CD4-positive, CD25-positive, alpha-beta regulatory T cell (primary cell): ENCODE results near the gene SORCS1. TPM values are rescaled to one million over a fixed set of nuclear protein-coding genes. Genes with fewer than 3 reads are reported as not detected.

ENCODE experiments used
- ATAC-seq, 2 donors: fragments of 150-1000 bp; cut with Tn5 transposase; one replicate each; pipeline ENCODE4 v1.10.0; 2021; ENCODE audit warnings: low read depth in 2 of 2, moderate number of reproducible peaks in 2 of 2, moderate library complexity in 1 of 2
- DNase-seq, 3 donors: peaks; one replicate each; pipeline versions ENCODE4 v3.0.0 to v3.0.0-alpha.2; 2012 to 2022; ENCODE audit warnings: mixed read lengths in 1 of 3
- H3K27ac ChIP-seq: one replicate; pipeline ENCODE4 v1.7.0; 2013; ENCODE audit warnings: mild to moderate bottlenecking, low read length; ENCODE audit not compliant: insufficient read depth, poor library complexity, severe bottlenecking
- H3K27me3 ChIP-seq: one replicate; pipeline ENCODE4 v1.7.0; 2013; ENCODE audit warnings: low read length; ENCODE audit not compliant: control insufficient read depth, insufficient read depth
- H3K36me3 ChIP-seq: one replicate; pipeline ENCODE4 v1.7.0; 2013; ENCODE audit warnings: mild to moderate bottlenecking, low read length, moderate library complexity; ENCODE audit not compliant: control insufficient read depth, insufficient read depth
- H3K4me1 ChIP-seq: 2 replicates; pipeline ENCODE4 v1.7.0; 2013; ENCODE audit warnings: mild to moderate bottlenecking, low read length; ENCODE audit not compliant: insufficient read depth, control insufficient read depth, poor library complexity, severe bottlenecking
- H3K4me3 ChIP-seq: one replicate; pipeline ENCODE4 v1.7.0; 2013; ENCODE audit warnings: low read depth, mild to moderate bottlenecking, low read length, moderate library complexity
- H3K9me3 ChIP-seq, 2 experiments: 1 replicate in 1 of 2; 2 replicates in 1 of 2; pipeline ENCODE4 v1.7.0; 2013; ENCODE audit warnings: low read length in 2 of 2, mild to moderate bottlenecking in 1 of 2, moderate library complexity in 1 of 2; ENCODE audit not compliant: control insufficient read depth in 2 of 2
- H3K27ac Mint-ChIP-seq, 3 donors: one replicate each; pipeline ENCODE4 v1.8.0; 2020 to 2022; ENCODE audit warnings: mild to moderate bottlenecking in 3 of 3, mixed read lengths in 3 of 3, moderate library complexity in 2 of 3
- H3K27me3 Mint-ChIP-seq: one replicate; pipeline ENCODE4 v1.8.0; 2022; ENCODE audit warnings: mild to moderate bottlenecking, mixed read lengths
- H3K36me3 Mint-ChIP-seq: one replicate; pipeline ENCODE4 v1.8.0; 2020; ENCODE audit warnings: mixed read lengths
- H3K4me1 Mint-ChIP-seq, 4 donors: one replicate each; pipeline ENCODE4 v1.8.0; 2020 to 2022; ENCODE audit warnings: mixed read lengths in 4 of 4, mild to moderate bottlenecking in 1 of 4
- H3K4me3 Mint-ChIP-seq, 4 donors: one replicate each; pipeline ENCODE4 v1.8.0; 2020 to 2022; ENCODE audit warnings: mild to moderate bottlenecking in 4 of 4, mixed read lengths in 4 of 4, moderate library complexity in 3 of 4
- H3K9me3 Mint-ChIP-seq, 7 donors: one replicate each; pipeline ENCODE4 v1.8.0; 2020 to 2022; ENCODE audit warnings: mixed read lengths in 7 of 7, mild to moderate bottlenecking in 3 of 7, moderate library complexity in 2 of 7
- polyA plus RNA-seq, 4 donors: library from polyadenylated mRNA; unstranded; fragments of 300-500 nt; fragmentation: Illumina TruSeq; gene quantifications; one replicate each; pipeline ENCODE4 v1.2.3, GENCODE V29; 2021
- total RNA-seq: library from RNA; stranded (reverse); gene quantifications from one replicate; pipeline ENCODE4 v1.2.3, GENCODE V29; 2022

Gene SORCS1
- total and polyA plus RNA-seq, 5 donors from 2014 or later, result not detected

GRCh38 chr10:106661133-106661766, 503.3 kb downstream of the SORCS1 start:
- ATAC-seq, result no peak
- H3K36me3 Mint-ChIP-seq, result no peaks in the 10 kb centered on the region
- H3K4me1 ChIP-seq, result no peaks in the 10 kb centered on the region
- no peak overlapping the region for H3K4me3 ChIP-seq
- no peak for DNase-seq
- no peaks in the 10 kb centered on the region for H3K36me3 ChIP-seq
- peaks cover 0 to 2% of the 10 kb centered on the region in 2 experiments for H3K9me3 ChIP-seq
- H3K27ac ChIP-seq, result no peak overlapping the region
- no peaks in the 10 kb centered on the region for H3K27me3 ChIP-seq
- no peaks in the 10 kb centered on the region for H3K27me3 Mint-ChIP-seq
- no peak overlapping the region for H3K4me3 Mint-ChIP-seq
- H3K4me1 Mint-ChIP-seq, result no peaks in the 10 kb centered on the region
- peaks cover 0 to 9% (median 5%) of the 10 kb centered on the region in 7 donors for H3K9me3 Mint-ChIP-seq
- no peak overlapping the region for H3K27ac Mint-ChIP-seq

GRCh38 chr10:106660550-106660949, 504.0 kb downstream of the SORCS1 start:
- no peak overlapping the region for H3K27ac Mint-ChIP-seq
- no peaks in the 10 kb centered on the region for H3K4me1 Mint-ChIP-seq
- H3K36me3 Mint-ChIP-seq, result no peaks in the 10 kb centered on the region

GRCh38 chr10:106655636-106656035, 508.9 kb downstream of the SORCS1 start:
- no peak overlapping the region for H3K27ac Mint-ChIP-seq
- H3K36me3 Mint-ChIP-seq, result no peaks in the 10 kb centered on the region
- DNase-seq (no peak), ATAC-seq (no peak)
- Histone ChIP-seq H3K4me1 (no peaks in the 10 kb centered on the region), H3K27me3 (no peaks in the 10 kb centered on the region), H3K36me3 (no peaks in the 10 kb centered on the region), H3K9me3 (no peaks in the 10 kb centered on the region), H3K27ac (no peak overlapping the region), H3K4me3 (no peak overlapping the region)
- no peak overlapping the region for H3K4me3 Mint-ChIP-seq
- no peaks in the 10 kb centered on the region for H3K4me1 Mint-ChIP-seq
- H3K27me3 Mint-ChIP-seq, result no peaks in the 10 kb centered on the region
- peaks cover 0 to 7% (median 4%) of the 10 kb centered on the region in 7 donors for H3K9me3 Mint-ChIP-seq

More at GRCh38 chr10:106660550-106660949, 504.0 kb downstream of the SORCS1 start:
- peaks cover 0 to 2% of the 10 kb centered on the region in 2 experiments for H3K9me3 ChIP-seq
- H3K4me1 ChIP-seq, result no peaks in the 10 kb centered on the region
- Mint-ChIP-seq H3K4me3 (no peak overlapping the region), H3K9me3 (peaks cover 0 to 10% (median 7%) of the 10 kb centered on the region in 7 donors), H3K27me3 (no peaks in the 10 kb centered on the region)
- DNase-seq (no peak), ATAC-seq (no peak)
- no peak overlapping the region for H3K27ac ChIP-seq
- no peaks in the 10 kb centered on the region for H3K36me3 ChIP-seq
- H3K4me3 ChIP-seq, result no peak overlapping the region
- H3K27me3 ChIP-seq, result no peaks in the 10 kb centered on the region

- Histone ChIP-seq H3K27ac (no peak overlapping the region), H3K9me3 (no peaks in the 10 kb centered on the region), H3K4me3 (no peak overlapping the region), H3K4me1 (no peaks in the 10 kb centered on the region), H3K27me3 (no peaks in the 10 kb centered on the region), H3K36me3 (no peaks in the 10 kb centered on the region)
- Mint-ChIP-seq H3K4me1 (no peaks in the 10 kb centered on the region), H3K36me3 (no peaks in the 10 kb centered on the region), H3K27ac (no peak overlapping the region), H3K9me3 (peaks cover 0 to 7% (median 4%) of the 10 kb centered on the region in 7 donors), H3K4me3 (no peak overlapping the region), H3K27me3 (no peaks in the 10 kb centered on the region)
- no peak for ATAC-seq
- DNase-seq, result no peak
Observed at GRCh38 chr10:106655165-106655564, 509.3 kb downstream of the SORCS1 start.

- Histone ChIP-seq H3K4me1 (no peaks in the 10 kb centered on the region), H3K4me3 (no peak overlapping the region), H3K27me3 (no peaks in the 10 kb centered on the region), H3K27ac (no peak overlapping the region), H3K9me3 (no peaks in the 10 kb centered on the region), H3K36me3 (no peaks in the 10 kb centered on the region)
- ATAC-seq (no peak), DNase-seq (no peak)
- H3K27me3 Mint-ChIP-seq, result no peaks in the 10 kb centered on the region
- no peaks in the 10 kb centered on the region for H3K4me1 Mint-ChIP-seq
- no peaks in the 10 kb centered on the region for H3K36me3 Mint-ChIP-seq
- no peak overlapping the region for H3K27ac Mint-ChIP-seq
- H3K4me3 Mint-ChIP-seq, result no peak overlapping the region
- H3K9me3 Mint-ChIP-seq, result peaks cover 0 to 6% (median 2%) of the 10 kb centered on the region in 7 donors
Observed at GRCh38 chr10:106652279-106652678, 512.2 kb downstream of the SORCS1 start.

- Mint-ChIP-seq H3K4me1 (no peaks in the 10 kb centered on the region), H3K36me3 (no peaks in the 10 kb centered on the region), H3K9me3 (peaks cover 0 to 2% (median 0%) of the 10 kb centered on the region in 7 donors), H3K4me3 (no peak overlapping the region), H3K27me3 (no peaks in the 10 kb centered on the region), H3K27ac (no peak overlapping the region)
- Histone ChIP-seq H3K4me3 (no peak overlapping the region), H3K27me3 (no peaks in the 10 kb centered on the region), H3K4me1 (no peaks in the 10 kb centered on the region), H3K36me3 (no peaks in the 10 kb centered on the region), H3K27ac (no peak overlapping the region), H3K9me3 (no peaks in the 10 kb centered on the region)
- ATAC-seq (no peak), DNase-seq (no peak)
Observed at GRCh38 chr10:106648534-106649481, 515.7 kb downstream of the SORCS1 start.

GRCh38 chr10:106643473-106643872, 521.0 kb downstream of the SORCS1 start:
- no peaks in the 10 kb centered on the region for H3K9me3 ChIP-seq
- no peak overlapping the region for H3K27ac Mint-ChIP-seq
- no peaks in the 10 kb centered on the region for H3K27me3 ChIP-seq
- no peaks in the 10 kb centered on the region for H3K4me1 Mint-ChIP-seq
- H3K36me3 Mint-ChIP-seq, result no peaks in the 10 kb centered on the region
- H3K4me3 ChIP-seq, result no peak overlapping the region
- H3K27me3 Mint-ChIP-seq, result no peaks in the 10 kb centered on the region
- no peaks in the 10 kb centered on the region for H3K36me3 ChIP-seq
- DNase-seq (no peak), ATAC-seq (no peak)
- H3K4me1 ChIP-seq, result no peaks in the 10 kb centered on the region
- H3K27ac ChIP-seq, result no peak overlapping the region
- H3K9me3 Mint-ChIP-seq, result peaks cover 0 to 3% (median 0%) of the 10 kb centered on the region in 7 donors
- H3K4me3 Mint-ChIP-seq, result no peak overlapping the region
